ENCODE data around the gene FNDC4. TPM values are rescaled to one million over a fixed set of nuclear protein-coding genes. Genes with fewer than 3 reads are reported as not detected.
A peak's percentile ranks its signal among the peaks of the same experiment; 100 is the strongest.

Gene FNDC4
- polyA plus RNA-seq (68.2 and 101 TPM in 2 replicates), polyA minus RNA-seq (36.3 and 45.8 TPM in 2 replicates)

- Histone ChIP-seq H3K27me3 (ENCODE audit: insufficient read depth, low read depth, low read length) (peaks cover 7% of the 10 kb centered on the region), H3K27ac (ENCODE audit: low read length) (no peak within 1 kb of the TSS), H3K79me2 (replicated peaks; ENCODE audit: insufficient read depth, low read length) (no peaks in the 10 kb centered on the region), H3K4me2 (ENCODE audit: low read length) (peak within 1 kb of the TSS; percentile 67), H3K9me2 (ENCODE audit: insufficient read depth, low read length) (no peaks in the 10 kb centered on the region), H3K36me3 (ENCODE audit: insufficient read depth, low read length) (no peaks in the 10 kb centered on the region), H3K9ac (ENCODE audit: low read length) (peak within 1 kb of the TSS; percentile 75), H3F3A (ENCODE audit: insufficient read depth, low read length, poor library complexity, severe bottlenecking) (no peaks in the 10 kb centered on the region), H2AFZ (ENCODE audit: low read depth, low read length) (peak within 1 kb of the TSS; percentile 85), H4K20me1 (ENCODE audit: insufficient read depth) (no peaks in the 10 kb centered on the region), H3K9me3 (ENCODE audit: low read length) (no peaks in the 10 kb centered on the region), H3K4me3 (ENCODE audit: low read length) (peak within 1 kb of the TSS; percentile 80)
- TF ChIP-seq POLR2AphosphoS5 (IDR thresholded peaks at IDR 0.05) (peak; percentile 22), TAF1 (IDR thresholded peaks at IDR 0.05; ENCODE audit: low read depth) (no peak), MXI1 (conservative IDR thresholded peaks at IDR 0.05; ENCODE audit: poor library complexity, severe bottlenecking) (peak; percentile 56), SMC3 (conservative IDR thresholded peaks at IDR 0.05; ENCODE audit: poor library complexity) (peak; percentile 32), CTCF (IDR thresholded peaks at IDR 0.05; ENCODE audit: poor library complexity, severe bottlenecking) (no peak), RAD21 (conservative IDR thresholded peaks at IDR 0.05) (peak; percentile 34), EP300 (conservative IDR thresholded peaks at IDR 0.05; ENCODE audit: poor library complexity, severe bottlenecking) (peak; percentile 21), REST (IDR thresholded peaks at IDR 0.05; ENCODE audit: borderline replicate concordance) (peak; percentile 49), EZH2 (IDR thresholded peaks at IDR 0.05; ENCODE audit: borderline replicate concordance, insufficient read depth, low read length, poor library complexity, severe bottlenecking) (no peak)
Measured at GRCh38 chr2:27494944-27495554, at the start of gene FNDC4. FNDC4 (minus strand) TSS chr2:27495200; CDS start chr2:27494679, 521 bp downstream.

GRCh38 chr2:27544143-27544821, 49.3 kb upstream of the FNDC4 start:
- Histone ChIP-seq H3K9ac (ENCODE audit: low read length) (no peak overlapping the region), H3K4me3 (ENCODE audit: low read length) (no peak overlapping the region), H3K9me2 (ENCODE audit: insufficient read depth, low read length) (no peaks in the 10 kb centered on the region), H3K36me3 (ENCODE audit: insufficient read depth, low read length) (no peaks in the 10 kb centered on the region), H4K20me1 (ENCODE audit: insufficient read depth) (no peaks in the 10 kb centered on the region), H3K4me2 (ENCODE audit: low read length) (no peak overlapping the region), H3F3A (ENCODE audit: insufficient read depth, low read length, poor library complexity, severe bottlenecking) (no peaks in the 10 kb centered on the region), H2AFZ (ENCODE audit: low read depth, low read length) (no peak overlapping the region), H3K9me3 (ENCODE audit: low read length) (no peaks in the 10 kb centered on the region), H3K27me3 (ENCODE audit: insufficient read depth, low read depth, low read length) (no peaks in the 10 kb centered on the region), H3K27ac (ENCODE audit: low read length) (no peak overlapping the region), H3K79me2 (replicated peaks; ENCODE audit: insufficient read depth, low read length) (no peaks in the 10 kb centered on the region)
- TF ChIP-seq POLR2AphosphoS5 (IDR thresholded peaks at IDR 0.05): no peak
- TF ChIP-seq EP300 (conservative IDR thresholded peaks at IDR 0.05; ENCODE audit: poor library complexity, severe bottlenecking): no peak
- TF ChIP-seq MXI1 (conservative IDR thresholded peaks at IDR 0.05; ENCODE audit: poor library complexity, severe bottlenecking): no peak
- no peak for TF ChIP-seq CTCF (IDR thresholded peaks at IDR 0.05; ENCODE audit: poor library complexity, severe bottlenecking)
- no peak for TF ChIP-seq SMC3 (conservative IDR thresholded peaks at IDR 0.05; ENCODE audit: poor library complexity)
- no peak for TF ChIP-seq EZH2 (IDR thresholded peaks at IDR 0.05; ENCODE audit: borderline replicate concordance, insufficient read depth, low read length, poor library complexity, severe bottlenecking)
- TF ChIP-seq RAD21 (conservative IDR thresholded peaks at IDR 0.05): no peak
- TF ChIP-seq REST (IDR thresholded peaks at IDR 0.05; ENCODE audit: borderline replicate concordance): no peak
- no peak for TF ChIP-seq TAF1 (IDR thresholded peaks at IDR 0.05; ENCODE audit: low read depth)
